ENCODE measurements around the gene ADAP1. TPM values are rescaled to one million over a fixed set of nuclear protein-coding genes. Genes with fewer than 3 reads are reported as not detected.

ADAP1 gene
- total RNA-seq, 1 donor from 2014 or later: 26.9 TPM

DNA sequence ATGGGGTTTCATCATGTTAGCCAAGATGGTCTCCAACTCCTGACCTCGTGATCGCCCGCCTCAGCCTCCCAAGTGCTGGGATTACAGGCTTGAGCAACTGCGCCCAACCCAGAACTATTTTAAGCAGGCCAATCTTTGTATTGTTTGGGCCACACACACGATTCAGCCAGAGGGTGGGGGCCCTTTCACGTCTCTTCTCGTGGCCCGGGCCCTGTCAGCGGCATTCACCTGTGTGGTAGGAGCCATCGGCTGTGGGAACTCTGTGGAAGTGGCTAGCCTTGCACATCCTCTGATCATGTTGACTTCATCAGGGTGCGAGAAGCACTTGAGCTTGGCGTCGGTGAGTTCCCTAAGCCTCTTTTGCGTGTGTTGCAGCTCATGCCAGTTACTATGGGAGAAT is 105.3 kb downstream of the ADAP1 start:
- no peak overlapping the region for H3K4me3 ChIP-seq (ENCODE audit: low read depth, low read length)
- DNase-seq (ENCODE audit: low read depth) (no peak), FAIRE-seq (no peak)
- TF ChIP-seq, protein P1, sequence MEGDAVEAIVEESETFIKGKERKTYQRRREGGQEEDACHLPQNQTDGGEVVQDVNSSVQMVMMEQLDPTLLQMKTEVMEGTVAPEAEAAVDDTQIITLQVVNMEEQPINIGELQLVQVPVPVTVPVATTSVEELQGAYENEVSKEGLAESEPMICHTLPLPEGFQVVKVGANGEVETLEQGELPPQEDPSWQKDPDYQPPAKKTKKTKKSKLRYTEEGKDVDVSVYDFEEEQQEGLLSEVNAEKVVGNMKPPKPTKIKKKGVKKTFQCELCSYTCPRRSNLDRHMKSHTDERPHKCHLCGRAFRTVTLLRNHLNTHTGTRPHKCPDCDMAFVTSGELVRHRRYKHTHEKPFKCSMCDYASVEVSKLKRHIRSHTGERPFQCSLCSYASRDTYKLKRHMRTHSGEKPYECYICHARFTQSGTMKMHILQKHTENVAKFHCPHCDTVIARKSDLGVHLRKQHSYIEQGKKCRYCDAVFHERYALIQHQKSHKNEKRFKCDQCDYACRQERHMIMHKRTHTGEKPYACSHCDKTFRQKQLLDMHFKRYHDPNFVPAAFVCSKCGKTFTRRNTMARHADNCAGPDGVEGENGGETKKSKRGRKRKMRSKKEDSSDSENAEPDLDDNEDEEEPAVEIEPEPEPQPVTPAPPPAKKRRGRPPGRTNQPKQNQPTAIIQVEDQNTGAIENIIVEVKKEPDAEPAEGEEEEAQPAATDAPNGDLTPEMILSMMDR (IDR thresholded peaks at IDR 0.05; ENCODE audit: insufficient read depth, low read length, severe bottlenecking): no peak
- H3K27me3 ChIP-seq (ENCODE audit: control insufficient read depth, insufficient read depth, low read length): no peaks in the 10 kb centered on the region
- H3K36me3 ChIP-seq (ENCODE audit: control insufficient read depth, insufficient read depth, low read length): peaks cover 28% of the 10 kb centered on the region

Other genes starting within 250 kb of the ADAP1 start
- 9.6 and 9.7 TPM in 2 replicates for gene DNAAF5, start 228.0 kb downstream of the ADAP1 start, total RNA-seq
- gene PRKAR1B, start 227.4 kb downstream of the ADAP1 start, total RNA-seq: 7.4 and 14.0 TPM in 2 replicates
- gene SUN1, start 122.2 kb downstream of the ADAP1 start, total RNA-seq: 168 and 176 TPM in 2 replicates
- 44.5 and 52.1 TPM in 2 replicates for gene GET4, start 78.1 kb downstream of the ADAP1 start, total RNA-seq
- gene COX19, start 20.9 kb upstream of the ADAP1 start, total RNA-seq: 12.9 and 17.5 TPM in 2 replicates
- gene CYP2W1, start 28.5 kb upstream of the ADAP1 start, total RNA-seq: 0.51 TPM in 1 of 2 replicates, not detected in the other
- gene GPR146, start 89.9 kb upstream of the ADAP1 start, total RNA-seq: 1.0 and 1.3 TPM in 2 replicates
- gene GPER1, start 133.4 kb upstream of the ADAP1 start, total RNA-seq: under 0.01 and 0.13 TPM in 2 replicates
- gene ZFAND2A, start 205.5 kb upstream of the ADAP1 start, total RNA-seq: 53.4 and 63.1 TPM in 2 replicates